K562 (cell line): Measurements from ENCODE around the gene E2F1. TPM values are rescaled to one million over a fixed set of nuclear protein-coding genes. Genes with fewer than 3 reads are reported as not detected.
A peak's percentile ranks its signal among the peaks of the same experiment; 100 is the strongest.

Experiments used
- ATAC-seq: fragments of 200-7000 bp; cut with Tn5 transposase; 3 replicates; pipeline ENCODE4 v1.9.1; 2020; ENCODE audit warnings: moderate library complexity
- BruUV-seq: library from RNA; stranded (reverse); fragments of 400-500 nt; replicated peaks from 2 replicates; lab custom pipeline; 2021; lab: Mats Ljungman, UMichigan
- CTCF ChIA-PET: fragments of 300-600 bp; formaldehyde crosslinking; extraction: SDS; loops from one replicate; lab custom pipeline; 2021; ENCODE audit warnings: low intra/inter-chr PET ratio; lab: Yijun Ruan, JAX
- POLR2A ChIA-PET: fragments of 300-600, 350-650 bp; sonication (Branson Sonifier 250); formaldehyde crosslinking; extraction: SDS; loops from one replicate; lab custom pipeline; 2021; ENCODE audit warnings: antibody characterized with exemption, inconsistent platforms; lab: Yijun Ruan, JAX
- DNase-seq, 4 experiments: peaks; one replicate each; pipeline versions ENCODE4 v3.0.0 to v3.0.0-alpha.2; 2011 to 2018; ENCODE audit warnings: low spot score in 3 of 4, mixed read lengths in 3 of 4; ENCODE audit errors: extremely low read depth in 1 of 4
- FAIRE-seq: peaks from 2 replicates; lab custom pipeline; 2011; peaks lifted over from hg19 to GRCh38; lab: Jason Lieb, UNC
- H2AFZ ChIP-seq: 2 replicates; pipeline ENCODE4 v1.6.0; 2011; ENCODE audit warnings: low read depth, low read length, control low read depth, inconsistent platforms
- H3K27ac ChIP-seq: fragments of 200-600 bp; 3 replicates; pipeline ENCODE4 v1.8.0; 2011; ENCODE audit warnings: low read depth, mild to moderate bottlenecking, control low read depth, inconsistent platforms, low read length, moderate library complexity, mixed read lengths; ENCODE audit errors: extremely low read depth
- H3K27me3 ChIP-seq, 2 experiments: fragments of 300-600 bp in 1 of 2; 2 replicates in 1 of 2; 3 replicates in 1 of 2; pipeline versions ENCODE4 v1.6.0 to v1.8.0; 2011; ENCODE audit warnings: inconsistent platforms in 2 of 2, low read length in 2 of 2, mild to moderate bottlenecking in 1 of 2, mixed read lengths in 1 of 2, moderate library complexity in 1 of 2; ENCODE audit not compliant: control insufficient read depth in 2 of 2, insufficient read depth in 2 of 2
- H3K36me3 ChIP-seq: fragments of 300-600 bp; 3 replicates; pipeline ENCODE4 v1.8.0; 2011; ENCODE audit warnings: mild to moderate bottlenecking, low read length, inconsistent platforms; ENCODE audit not compliant: control insufficient read depth, insufficient read depth
- H3K4me1 ChIP-seq, 2 experiments: fragments of 200-600 bp in 1 of 2; replicated peaks in 1 of 2; 2 replicates in 1 of 2; 3 replicates in 1 of 2; pipeline versions ENCODE4 v1.5.1 to v1.8.0; 2011; ENCODE audit warnings: inconsistent platforms in 2 of 2, low read length in 2 of 2, mild to moderate bottlenecking in 1 of 2, mixed read lengths in 1 of 2, moderate library complexity in 1 of 2; ENCODE audit not compliant: control insufficient read depth in 2 of 2, insufficient read depth in 2 of 2
- H3K4me2 ChIP-seq: 2 replicates; pipeline ENCODE4 v1.6.1; 2011; ENCODE audit warnings: low read length, control low read depth, inconsistent platforms, mixed read lengths; ENCODE audit not compliant: insufficient read depth
- H3K4me3 ChIP-seq: fragments of 200-600 bp; sonication (generic), shearing (Covaris generic); 2 replicates; pipeline ENCODE4 v1.5.1; 2016; ENCODE audit warnings: control low read depth, inconsistent platforms
- H3K79me2 ChIP-seq: fragments of 200-600 bp; 3 replicates; pipeline ENCODE4 v1.8.0; 2011; ENCODE audit warnings: low read length, inconsistent platforms; ENCODE audit not compliant: control insufficient read depth, insufficient read depth
- H3K9ac ChIP-seq, 2 experiments: 2 replicates each; pipeline versions ENCODE4 v1.6.0 to v1.6.1; 2011; ENCODE audit warnings: low read depth in 2 of 2, low read length in 2 of 2, control low read depth in 1 of 2, inconsistent platforms in 1 of 2, mild to moderate bottlenecking in 1 of 2, mixed read lengths in 1 of 2; ENCODE audit not compliant: insufficient read depth in 1 of 2
- H3K9me1 ChIP-seq: one replicate; pipeline ENCODE4 v1.6.0; 2011; ENCODE audit warnings: inconsistent platforms, mild to moderate bottlenecking, low read length, moderate library complexity; ENCODE audit not compliant: control insufficient read depth, insufficient read depth
- H3K9me3 ChIP-seq: replicated peaks from 2 replicates; pipeline ENCODE4 v1.5.1; 2011; ENCODE audit warnings: low read depth, low read length, inconsistent platforms; ENCODE audit not compliant: control insufficient read depth, insufficient read depth
- H4K20me1 ChIP-seq: replicated peaks from 2 replicates; pipeline ENCODE4 v1.6.1; 2011; ENCODE audit warnings: low read length, inconsistent platforms, mixed read lengths; ENCODE audit not compliant: control insufficient read depth, insufficient read depth
- CBFA2T3 ChIP-seq: fragments of 450-650 bp; IDR thresholded peaks from 2 replicates; pipeline ENCODE4 v1.6.1; 2017
- CEBPB ChIP-seq: fragments of 450-650 bp; IDR thresholded peaks from 2 replicates; pipeline ENCODE4 v1.6.1; 2016; ENCODE audit warnings: missing genetic modification characterization, missing compliant biosample characterization
- FOXO4 ChIP-seq: fragments of 450-650 bp; formaldehyde crosslinking; IDR thresholded peaks from 2 replicates; pipeline ENCODE4 v1.4.0; 2020; ENCODE audit warnings: mild to moderate bottlenecking, moderate library complexity
- HMG20B ChIP-seq: fragments of 250-450 bp; sonication (Bioruptor Pico); IDR thresholded peaks from 2 replicates; pipeline ENCODE4 v1.5.0; 2021; ENCODE audit warnings: mild to moderate bottlenecking
- LCOR ChIP-seq: sonication (generic); formaldehyde crosslinking; IDR thresholded peaks from 2 replicates; pipeline ENCODE4 v1.8.0; 2022; ENCODE audit warnings: mild to moderate bottlenecking, missing genetic modification reagents
- MBD2 ChIP-seq: sonication (generic); IDR thresholded peaks from 2 replicates; pipeline ENCODE4 v1.6.1; 2016; ENCODE audit warnings: low read depth, borderline replicate concordance
- MTA3 ChIP-seq: fragments of 450-650 bp; formaldehyde crosslinking; IDR thresholded peaks from 2 replicates; pipeline ENCODE4 v1.6.1; 2017; ENCODE audit warnings: mild to moderate bottlenecking, borderline replicate concordance
- NR1H2 ChIP-seq: sonication (generic); formaldehyde crosslinking; IDR thresholded peaks from 2 replicates; pipeline ENCODE4 v1.4.0; 2020; ENCODE audit warnings: mild to moderate bottlenecking, missing genetic modification reagents
- SRSF7 ChIP-seq: fragments of 200-400 bp; formaldehyde crosslinking; optimal IDR thresholded peaks from 2 replicates; pipeline ENCODE3; 2017; ENCODE audit warnings: mild to moderate bottlenecking, low read depth, low read length
- THRB ChIP-seq: fragments of 450-650 bp; formaldehyde crosslinking; conservative IDR thresholded peaks from 2 replicates; pipeline ENCODE4 v1.4.0; 2022; ENCODE audit warnings: mild to moderate bottlenecking, missing genetic modification characterization
- ZBTB2 ChIP-seq: fragments of 450-650 bp; IDR thresholded peaks from 2 replicates; pipeline ENCODE4 v1.6.1; 2016; ENCODE audit warnings: antibody characterized with exemption
- ZBTB33 ChIP-seq: sonication (generic); formaldehyde crosslinking; IDR thresholded peaks from 2 replicates; pipeline ENCODE4 v1.8.1; 2023; ENCODE audit warnings: mild to moderate bottlenecking, missing genetic modification reagents
- ZC3H11A ChIP-seq: IDR thresholded peaks from 2 replicates; pipeline ENCODE4 v1.6.1; 2012; ENCODE audit warnings: low read depth, low read length, improper control_type of control experiment
- ZNF316 ChIP-seq: fragments of 450-650 bp; IDR thresholded peaks from 2 replicates; pipeline ENCODE4 v1.6.1; 2016
- whole genome bisulfite sequencing: fragments of 100-300 bp; shearing (Covaris generic); methylation state at CpG from one replicate; pipeline ENCODE4 v1.1.6; 2016; ENCODE audit warnings: low coverage, mixed read lengths; ENCODE audit not compliant: insufficient coverage; ENCODE audit errors: missing lambda C conversion rate; 5-methylcytosine and 5-hydroxymethylcytosine counted together
- in situ Hi-C: fragments of 300-500 bp; cut with MboI; formaldehyde crosslinking; loops from 4 replicates; pipeline ENCODE4 v1.15.0; 2018; ENCODE audit warnings: inconsistent platforms, mixed read lengths
- intact Hi-C: fragments of 100-400 bp; cut with micrococcal nuclease; formaldehyde crosslinking; loops from 2 replicates; pipeline ENCODE4 v1.14.2; 2022
- polyA plus RNA-seq, 8 experiments: library from polyadenylated mRNA; depleted of rRNA in 4 of 8; stranded (reverse) in 5 of 8; unstranded in 3 of 8; fragments of >200 nt; fragmentation: Nextera tagmentation in 2 of 8; fragmentation: Illumina TruSeq in 1 of 8; extraction: Ambion mirVana in 2 of 8; extraction: Trizol in 1 of 8; gene quantifications; 2 replicates each; pipeline versions ENCODE4 v1.2.1 to v1.2.3, GENCODE V29; 2011 to 2014; ENCODE audit warnings: inconsistent platforms in 1 of 8, missing spikeins in 1 of 8
- total RNA-seq, 7 experiments: library from RNA; depleted of rRNA in 6 of 7; stranded (reverse); fragments of >200 nt in 6 of 7; fragmentation: Illumina TruSeq in 2 of 7; extraction: Trizol in 2 of 7; gene quantifications; 2 replicates each; pipeline versions ENCODE4 v1.2.1 to v1.2.3, GENCODE V29; 2011 to 2021; ENCODE audit warnings: low replicate concordance in 1 of 7

Gene E2F1
- total and polyA plus RNA-seq, 9 of the 15 experiments (the other 6 are each of a cell fraction or from before 2014, with no cell fraction given), result 0.14 to 30.6 (median 13.1) TPM

- no TSS peak for BruUV-seq
- Histone ChIP-seq H3K27ac (no peak overlapping the region), H3K27me3 (no peaks in the 10 kb centered on the region), H3K9me1 (no peaks in the 10 kb centered on the region), H3K9me3 (no peaks in the 10 kb centered on the region), H3K9ac (no peak overlapping the region), H4K20me1 (no peaks in the 10 kb centered on the region), H3K4me3 (no peak overlapping the region), H3K4me2 (no peak overlapping the region), H3K36me3 (no peaks in the 10 kb centered on the region), H3K4me1 (peaks cover under 1 to 6% of the 10 kb centered on the region in 2 experiments; a peak in 3 of 5 replicates), H3K79me2 (peaks cover 5% of the 10 kb centered on the region; the same call in 2 of the 3 replicates), H2AFZ (peak overlapping the region; percentile 52)
- 53% methylated on average over 11 of the region's 14 CpGs for WGBS
- no peak for FAIRE-seq
- intact Hi-C loops (no loop called here), in situ Hi-C loops (loop anchor here (5.0 kb wide), 1 partner anchor 57 kb away; the partner anchor contains the start of gene ACTL10)
- POLR2A ChIA-PET, result interaction anchor here (1.2 kb wide), 1 partner anchor 71 kb away, joined by 4 read pairs; no protein-coding TSS in a partner anchor
- CTCF ChIA-PET, result no interaction called here
- no peak for DNase-seq
- no peak for ATAC-seq
- TF ChIP-seq ZBTB33 (CRISPR knock-in tag) (peak; percentile 74), FOXO4 (CRISPR knock-in tag) (no peak), MTA3 (no peak), MBD2 (no peak), CBFA2T3 (0 out of 2 replicates have a peak, but pooled peaks have one; percentile 24), HMG20B (CRISPR knock-in tag) (no peak), NR1H2 (CRISPR knock-in tag) (no peak), SRSF7 (no peak), ZC3H11A (no peak), CEBPB (tag) (0 out of 2 replicates have a peak, but pooled peaks have one; percentile 18), LCOR (CRISPR knock-in tag) (no peak), ZNF316 (peak; percentile 23; the same call in 1 of the 2 replicates), ZBTB2 (no peak), THRB (CRISPR knock-in tag) (no peak)
Measured at GRCh38 chr20:33724439-33725094, 38.4 kb upstream of the E2F1 start.
